GM23338 (cell line): ENCODE measurements around the gene SPATS2. TPM values are rescaled to one million over a fixed set of nuclear protein-coding genes. Genes with fewer than 3 reads are reported as not detected.

Source experiments
- CREB1 ChIP-seq: fragments of 250-450 bp; sonication (Bioruptor Pico); IDR thresholded peaks from 2 replicates; pipeline ENCODE4 v1.5.0; 2020; ENCODE audit warnings: low read depth, mild to moderate bottlenecking, moderate library complexity
- EZH2 ChIP-seq: fragments of 200-600 bp; sonication (generic); IDR thresholded peaks from one replicate; pipeline ENCODE4 v1.8.0; 2017; ENCODE audit warnings: antibody characterized with exemption, mild to moderate bottlenecking, low read depth; ENCODE audit not compliant: unreplicated experiment
- EZH2phosphoT487 ChIP-seq: fragments of 200-600 bp; sonication (generic); IDR thresholded peaks from one replicate; pipeline ENCODE4 v1.8.1; 2018; ENCODE audit warnings: antibody characterized with exemption; ENCODE audit not compliant: unreplicated experiment
- ZNF114 ChIP-seq: fragments of 250-450 bp; sonication (Bioruptor Pico); IDR thresholded peaks from 2 replicates; pipeline ENCODE4 v1.5.0; 2020; ENCODE audit warnings: mild to moderate bottlenecking, moderate library complexity
- ZNF331 ChIP-seq: fragments of 250-450 bp; sonication (Bioruptor Pico); IDR thresholded peaks from 2 replicates; pipeline ENCODE4 v1.5.0; 2020; ENCODE audit warnings: low read depth, mild to moderate bottlenecking, moderate library complexity
- polyA plus RNA-seq: library from polyadenylated mRNA; unstranded; fragments of >200 nt; fragmentation: Nextera tagmentation; extraction: Ambion mirVana; gene quantifications from 2 replicates; pipeline ENCODE4 v1.2.1, GENCODE V29; 2016
- total RNA-seq: library from RNA; depleted of rRNA; stranded (reverse); fragments of >200 nt; shearing (Covaris generic); gene quantifications from 2 replicates; pipeline ENCODE4 v1.2.3, GENCODE V29; 2014
- TF ChIP-seq, protein P1 (sequence below): fragments of 250-450 bp; sonication (Bioruptor Pico); IDR thresholded peaks from 2 replicates; pipeline ENCODE4 v1.5.0; 2020; ENCODE audit warnings: mild to moderate bottlenecking, moderate library complexity
- TF ChIP-seq, protein P2 (sequence below): IDR thresholded peaks from 2 replicates; pipeline ENCODE4 v1.6.1; 2016; ENCODE audit warnings: antibody characterized with exemption
- TF ChIP-seq, protein P3 (sequence below), 2 experiments: fragments of 200-600 bp in 1 of 2; sonication (generic) in 1 of 2; conservative IDR thresholded peaks; 2 replicates each; pipeline versions ENCODE4 v1.5.1 to v1.6.1; 2016 to 2017; ENCODE audit warnings: antibody characterized with exemption in 2 of 2, low read depth in 2 of 2, mild to moderate bottlenecking in 2 of 2, moderate library complexity in 1 of 2

SPATS2 gene
- total and polyA plus RNA-seq, 2 experiments from 2014 or later = 20.6 to 61.0 TPM

DNA sequence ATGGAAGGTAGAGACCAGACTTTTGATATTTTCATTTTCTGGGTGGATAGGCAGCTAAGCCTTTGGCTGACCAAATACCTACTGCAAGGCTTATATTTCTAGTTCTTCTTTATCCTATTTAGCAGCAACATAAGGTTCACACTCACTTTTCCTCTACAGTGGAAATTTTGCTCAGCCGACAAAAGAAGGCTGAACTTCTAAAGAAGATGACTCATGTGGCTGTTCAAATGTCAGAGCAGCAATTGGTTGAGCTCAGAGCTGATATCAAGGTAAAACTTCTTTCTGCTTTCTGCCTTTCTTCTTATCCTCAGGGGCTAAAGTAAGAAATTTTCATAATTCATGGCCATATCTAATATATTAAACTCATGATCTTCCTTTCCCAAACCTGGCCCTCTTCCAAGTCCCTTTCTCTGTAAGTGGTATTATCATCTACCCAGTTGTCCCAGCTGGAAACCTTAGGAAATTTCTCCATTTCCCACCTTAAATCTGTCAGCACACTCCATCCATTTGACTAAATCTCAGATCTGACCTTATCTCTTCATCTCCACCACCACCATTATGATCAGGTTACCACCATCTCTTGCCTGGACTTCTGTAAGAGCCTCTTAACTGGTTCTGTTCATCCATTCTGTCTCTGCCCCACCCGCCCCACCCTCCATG, 151.8 kb downstream of the SPATS2 start (continued):
- TF ChIP-seq, protein P1, sequence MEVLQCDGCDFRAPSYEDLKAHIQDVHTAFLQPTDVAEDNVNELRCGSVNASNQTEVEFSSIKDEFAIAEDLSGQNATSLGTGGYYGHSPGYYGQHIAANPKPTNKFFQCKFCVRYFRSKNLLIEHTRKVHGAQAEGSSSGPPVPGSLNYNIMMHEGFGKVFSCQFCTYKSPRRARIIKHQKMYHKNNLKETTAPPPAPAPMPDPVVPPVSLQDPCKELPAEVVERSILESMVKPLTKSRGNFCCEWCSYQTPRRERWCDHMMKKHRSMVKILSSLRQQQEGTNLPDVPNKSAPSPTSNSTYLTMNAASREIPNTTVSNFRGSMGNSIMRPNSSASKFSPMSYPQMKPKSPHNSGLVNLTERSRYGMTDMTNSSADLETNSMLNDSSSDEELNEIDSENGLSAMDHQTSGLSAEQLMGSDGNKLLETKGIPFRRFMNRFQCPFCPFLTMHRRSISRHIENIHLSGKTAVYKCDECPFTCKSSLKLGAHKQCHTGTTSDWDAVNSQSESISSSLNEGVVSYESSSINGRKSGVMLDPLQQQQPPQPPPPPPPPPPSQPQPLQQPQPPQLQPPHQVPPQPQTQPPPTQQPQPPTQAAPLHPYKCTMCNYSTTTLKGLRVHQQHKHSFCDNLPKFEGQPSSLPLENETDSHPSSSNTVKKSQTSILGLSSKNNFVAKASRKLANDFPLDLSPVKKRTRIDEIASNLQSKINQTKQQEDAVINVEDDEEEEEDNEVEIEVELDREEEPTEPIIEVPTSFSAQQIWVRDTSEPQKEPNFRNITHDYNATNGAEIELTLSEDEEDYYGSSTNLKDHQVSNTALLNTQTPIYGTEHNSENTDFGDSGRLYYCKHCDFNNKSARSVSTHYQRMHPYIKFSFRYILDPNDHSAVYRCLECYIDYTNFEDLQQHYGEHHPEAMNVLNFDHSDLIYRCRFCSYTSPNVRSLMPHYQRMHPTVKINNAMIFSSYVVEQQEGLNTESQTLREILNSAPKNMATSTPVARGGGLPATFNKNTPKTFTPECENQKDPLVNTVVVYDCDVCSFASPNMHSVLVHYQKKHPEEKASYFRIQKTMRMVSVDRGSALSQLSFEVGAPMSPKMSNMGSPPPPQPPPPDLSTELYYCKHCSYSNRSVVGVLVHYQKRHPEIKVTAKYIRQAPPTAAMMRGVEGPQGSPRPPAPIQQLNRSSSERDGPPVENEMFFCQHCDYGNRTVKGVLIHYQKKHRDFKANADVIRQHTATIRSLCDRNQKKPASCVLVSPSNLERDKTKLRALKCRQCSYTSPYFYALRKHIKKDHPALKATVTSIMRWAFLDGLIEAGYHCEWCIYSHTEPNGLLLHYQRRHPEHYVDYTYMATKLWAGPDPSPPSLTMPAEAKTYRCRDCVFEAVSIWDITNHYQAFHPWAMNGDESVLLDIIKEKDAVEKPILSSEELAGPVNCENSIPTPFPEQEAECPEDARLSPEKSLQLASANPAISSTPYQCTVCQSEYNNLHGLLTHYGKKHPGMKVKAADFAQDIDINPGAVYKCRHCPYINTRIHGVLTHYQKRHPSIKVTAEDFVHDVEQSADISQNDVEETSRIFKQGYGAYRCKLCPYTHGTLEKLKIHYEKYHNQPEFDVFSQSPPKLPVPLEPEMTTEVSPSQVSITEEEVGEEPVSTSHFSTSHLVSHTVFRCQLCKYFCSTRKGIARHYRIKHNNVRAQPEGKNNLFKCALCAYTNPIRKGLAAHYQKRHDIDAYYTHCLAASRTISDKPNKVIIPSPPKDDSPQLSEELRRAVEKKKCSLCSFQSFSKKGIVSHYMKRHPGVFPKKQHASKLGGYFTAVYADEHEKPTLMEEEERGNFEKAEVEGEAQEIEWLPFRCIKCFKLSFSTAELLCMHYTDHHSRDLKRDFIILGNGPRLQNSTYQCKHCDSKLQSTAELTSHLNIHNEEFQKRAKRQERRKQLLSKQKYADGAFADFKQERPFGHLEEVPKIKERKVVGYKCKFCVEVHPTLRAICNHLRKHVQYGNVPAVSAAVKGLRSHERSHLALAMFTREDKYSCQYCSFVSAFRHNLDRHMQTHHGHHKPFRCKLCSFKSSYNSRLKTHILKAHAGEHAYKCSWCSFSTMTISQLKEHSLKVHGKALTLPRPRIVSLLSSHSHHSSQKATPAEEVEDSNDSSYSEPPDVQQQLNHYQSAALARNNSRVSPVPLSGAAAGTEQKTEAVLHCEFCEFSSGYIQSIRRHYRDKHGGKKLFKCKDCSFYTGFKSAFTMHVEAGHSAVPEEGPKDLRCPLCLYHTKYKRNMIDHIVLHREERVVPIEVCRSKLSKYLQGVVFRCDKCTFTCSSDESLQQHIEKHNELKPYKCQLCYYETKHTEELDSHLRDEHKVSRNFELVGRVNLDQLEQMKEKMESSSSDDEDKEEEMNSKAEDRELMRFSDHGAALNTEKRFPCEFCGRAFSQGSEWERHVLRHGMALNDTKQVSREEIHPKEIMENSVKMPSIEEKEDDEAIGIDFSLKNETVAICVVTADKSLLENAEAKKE (CRISPR knock-in tag) = no peak
- TF ChIP-seq, protein P2, sequence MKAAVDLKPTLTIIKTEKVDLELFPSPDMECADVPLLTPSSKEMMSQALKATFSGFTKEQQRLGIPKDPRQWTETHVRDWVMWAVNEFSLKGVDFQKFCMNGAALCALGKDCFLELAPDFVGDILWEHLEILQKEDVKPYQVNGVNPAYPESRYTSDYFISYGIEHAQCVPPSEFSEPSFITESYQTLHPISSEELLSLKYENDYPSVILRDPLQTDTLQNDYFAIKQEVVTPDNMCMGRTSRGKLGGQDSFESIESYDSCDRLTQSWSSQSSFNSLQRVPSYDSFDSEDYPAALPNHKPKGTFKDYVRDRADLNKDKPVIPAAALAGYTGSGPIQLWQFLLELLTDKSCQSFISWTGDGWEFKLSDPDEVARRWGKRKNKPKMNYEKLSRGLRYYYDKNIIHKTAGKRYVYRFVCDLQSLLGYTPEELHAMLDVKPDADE = no peak
- no peak for TF ChIP-seq ZNF331 (CRISPR knock-in tag)
- TF ChIP-seq ZNF114 (CRISPR knock-in tag) = no peak
- no peak for TF ChIP-seq CREB1 (CRISPR knock-in tag)
- TF ChIP-seq, protein P3, sequence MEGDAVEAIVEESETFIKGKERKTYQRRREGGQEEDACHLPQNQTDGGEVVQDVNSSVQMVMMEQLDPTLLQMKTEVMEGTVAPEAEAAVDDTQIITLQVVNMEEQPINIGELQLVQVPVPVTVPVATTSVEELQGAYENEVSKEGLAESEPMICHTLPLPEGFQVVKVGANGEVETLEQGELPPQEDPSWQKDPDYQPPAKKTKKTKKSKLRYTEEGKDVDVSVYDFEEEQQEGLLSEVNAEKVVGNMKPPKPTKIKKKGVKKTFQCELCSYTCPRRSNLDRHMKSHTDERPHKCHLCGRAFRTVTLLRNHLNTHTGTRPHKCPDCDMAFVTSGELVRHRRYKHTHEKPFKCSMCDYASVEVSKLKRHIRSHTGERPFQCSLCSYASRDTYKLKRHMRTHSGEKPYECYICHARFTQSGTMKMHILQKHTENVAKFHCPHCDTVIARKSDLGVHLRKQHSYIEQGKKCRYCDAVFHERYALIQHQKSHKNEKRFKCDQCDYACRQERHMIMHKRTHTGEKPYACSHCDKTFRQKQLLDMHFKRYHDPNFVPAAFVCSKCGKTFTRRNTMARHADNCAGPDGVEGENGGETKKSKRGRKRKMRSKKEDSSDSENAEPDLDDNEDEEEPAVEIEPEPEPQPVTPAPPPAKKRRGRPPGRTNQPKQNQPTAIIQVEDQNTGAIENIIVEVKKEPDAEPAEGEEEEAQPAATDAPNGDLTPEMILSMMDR (conservative IDR thresholded peaks at IDR 0.05; ENCODE audit: low read depth in 2 of 2) = no peak
- no peak for TF ChIP-seq EZH2phosphoT487
- TF ChIP-seq EZH2 = no peak
